ENCODE results near the gene KRT78.

DNA sequence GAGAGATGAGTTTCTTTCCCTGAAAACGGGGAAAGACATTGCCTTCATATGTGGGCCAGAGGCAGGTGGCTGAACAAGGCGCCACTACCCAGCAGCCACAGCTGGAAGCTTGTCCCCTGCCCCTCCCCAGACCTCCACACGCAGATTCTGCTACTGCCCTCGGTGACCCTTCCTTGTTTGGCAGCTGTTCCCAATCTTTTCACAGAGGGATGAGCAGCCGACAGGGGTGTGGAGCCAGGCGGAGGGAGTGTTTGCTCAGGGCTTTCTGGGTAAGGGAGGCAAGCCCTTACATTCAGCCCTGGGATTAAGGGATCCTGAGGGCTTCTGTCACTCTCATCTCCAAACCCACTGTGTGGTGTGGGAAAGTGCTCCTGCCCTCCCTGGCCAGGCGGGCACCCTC, 30.4 kb downstream of the KRT78 start:
- TF ChIP-seq, protein P1, sequence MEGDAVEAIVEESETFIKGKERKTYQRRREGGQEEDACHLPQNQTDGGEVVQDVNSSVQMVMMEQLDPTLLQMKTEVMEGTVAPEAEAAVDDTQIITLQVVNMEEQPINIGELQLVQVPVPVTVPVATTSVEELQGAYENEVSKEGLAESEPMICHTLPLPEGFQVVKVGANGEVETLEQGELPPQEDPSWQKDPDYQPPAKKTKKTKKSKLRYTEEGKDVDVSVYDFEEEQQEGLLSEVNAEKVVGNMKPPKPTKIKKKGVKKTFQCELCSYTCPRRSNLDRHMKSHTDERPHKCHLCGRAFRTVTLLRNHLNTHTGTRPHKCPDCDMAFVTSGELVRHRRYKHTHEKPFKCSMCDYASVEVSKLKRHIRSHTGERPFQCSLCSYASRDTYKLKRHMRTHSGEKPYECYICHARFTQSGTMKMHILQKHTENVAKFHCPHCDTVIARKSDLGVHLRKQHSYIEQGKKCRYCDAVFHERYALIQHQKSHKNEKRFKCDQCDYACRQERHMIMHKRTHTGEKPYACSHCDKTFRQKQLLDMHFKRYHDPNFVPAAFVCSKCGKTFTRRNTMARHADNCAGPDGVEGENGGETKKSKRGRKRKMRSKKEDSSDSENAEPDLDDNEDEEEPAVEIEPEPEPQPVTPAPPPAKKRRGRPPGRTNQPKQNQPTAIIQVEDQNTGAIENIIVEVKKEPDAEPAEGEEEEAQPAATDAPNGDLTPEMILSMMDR (IDR thresholded peaks at IDR 0.05), result no peak
- no peak for TF ChIP-seq ZFX (IDR thresholded peaks at IDR 0.05; ENCODE audit: borderline replicate concordance)

Data from 22Rv1 (cell line).